A549 (cell line): ENCODE measurements around the gene PLK5.

ENCODE experiments used
- CTCF ChIP-seq: fragments of >200 bp; sonication (Bioruptor Twin); formaldehyde crosslinking; IDR thresholded peaks from 3 replicates; pipeline ENCODE4 v1.5.1; 2016
- E2F6 ChIP-seq: IDR thresholded peaks from 2 replicates; pipeline ENCODE4 v1.6.1; 2012; ENCODE audit warnings: low read depth, borderline replicate concordance
- EP300 ChIP-seq, 2 experiments: fragments of >200 bp; sonication (Bioruptor Twin); formaldehyde crosslinking; IDR thresholded peaks; 2 replicates in 1 of 2; 3 replicates in 1 of 2; pipeline ENCODE4 v1.6.1; 2016 to 2017
- MAFK ChIP-seq: fragments of 450-650 bp; IDR thresholded peaks from 2 replicates; pipeline ENCODE4 v1.6.1; 2014; ENCODE audit not compliant: partially characterized antibody
- PBX3 ChIP-seq: IDR thresholded peaks from 2 replicates; pipeline ENCODE4 v1.6.1; 2012
- POLR2A ChIP-seq: IDR thresholded peaks from 2 replicates; pipeline ENCODE4 v1.6.1; 2012; ENCODE audit warnings: mild to moderate bottlenecking, low read length
- RAD21 ChIP-seq, 2 experiments: fragments of >200 bp in 1 of 2; sonication (Bioruptor Twin) in 1 of 2; formaldehyde crosslinking in 1 of 2; IDR thresholded peaks in 1 of 2; conservative IDR thresholded peaks in 1 of 2; 2 replicates in 1 of 2; 3 replicates in 1 of 2; pipeline ENCODE4 v1.6.1; 2012 to 2018; ENCODE audit warnings: inconsistent platforms in 1 of 2
- TP53 ChIP-seq: fragments of 250-450 bp; sonication (Bioruptor Pico); IDR thresholded peaks from 2 replicates; pipeline ENCODE4 v1.5.0; 2021; ENCODE audit warnings: mild to moderate bottlenecking, moderate library complexity
- ZNF302 ChIP-seq: fragments of 250-450 bp; sonication (Bioruptor Pico); IDR thresholded peaks from 2 replicates; pipeline ENCODE4 v1.9.0; 2021; ENCODE audit warnings: inconsistent platforms, mild to moderate bottlenecking, moderate library complexity
- ZSCAN20 ChIP-seq: fragments of 250-450 bp; sonication (Bioruptor Pico); IDR thresholded peaks from 2 replicates; pipeline ENCODE4 v1.8.0; 2022; ENCODE audit warnings: mild to moderate bottlenecking, moderate library complexity

- no peak for TF ChIP-seq PBX3
- no peak for TF ChIP-seq EP300 (IDR thresholded peaks at IDR 0.05)
- TF ChIP-seq CTCF = no peak
- no peak for TF ChIP-seq POLR2A
- TF ChIP-seq RAD21 (conservative IDR thresholded peaks at IDR 0.05 in 1 of 2, IDR thresholded peaks at IDR 0.05 in 1 of 2) = no peak
- TF ChIP-seq ZNF302 = no peak
- TF ChIP-seq ZSCAN20 (CRISPR knock-in tag) = no peak
- TF ChIP-seq TP53 = no peak
- TF ChIP-seq MAFK = no peak
- no peak for TF ChIP-seq E2F6
These were observed 36.5 kb downstream of the PLK5 start for GRCh38 chr19:1560286-1560882.
